ENCODE measurements around the gene ITPR1.

- TF ChIP-seq FOXM1 (IDR thresholded peaks at IDR 0.05; ENCODE audit: borderline replicate concordance) (no peak), SP1 (IDR thresholded peaks at IDR 0.05) (no peak), BHLHE40 (IDR thresholded peaks at IDR 0.05; ENCODE audit: borderline replicate concordance) (no peak), TARDBP (IDR thresholded peaks at IDR 0.05) (no peak), SUZ12 (IDR thresholded peaks at IDR 0.05) (no peak), FOXK2 (IDR thresholded peaks at IDR 0.05) (no peak)
Observed at GRCh38 chr3:4816718-4817117, 323.6 kb downstream of the ITPR1 start.

Data from HEK293T (cell line).